Smooth muscle cell (in vitro differentiated cells): Measurements from ENCODE around the gene DROSHA. TPM values are rescaled to one million over a fixed set of nuclear protein-coding genes. Genes with fewer than 3 reads are reported as not detected.

Source experiments
- DNase-seq: peaks from one replicate; lab custom pipeline; 2025; ENCODE audit not compliant: unreplicated experiment; lab: John Stamatoyannopoulos, UW
- H2AFZ ChIP-seq: fragments of 200-600 bp; sonication (generic); 2 replicates; pipeline ENCODE4 v1.6.0; 2016; ENCODE audit warnings: antibody characterized with exemption, low read depth, mild to moderate bottlenecking
- H3F3A ChIP-seq: fragments of 200-600 bp; sonication (generic); 2 replicates; pipeline ENCODE4 v1.6.0; 2017; ENCODE audit warnings: antibody characterized with exemption, low read depth
- H3K27ac ChIP-seq: fragments of 200-600 bp; sonication (generic); 2 replicates; pipeline ENCODE4 v1.5.1; 2016; ENCODE audit warnings: low read depth, mild to moderate bottlenecking
- H3K27me3 ChIP-seq: fragments of 200-600 bp; sonication (generic); 2 replicates; pipeline ENCODE4 v1.6.1; 2016; ENCODE audit warnings: low read depth, mild to moderate bottlenecking
- H3K36me3 ChIP-seq: fragments of 200-600 bp; sonication (generic); 2 replicates; pipeline ENCODE4 v1.5.1; 2016; ENCODE audit warnings: low read depth
- H3K4me1 ChIP-seq: fragments of 200-600 bp; sonication (generic); 2 replicates; pipeline ENCODE4 v1.5.1; 2016; ENCODE audit warnings: low read depth
- H3K4me2 ChIP-seq: fragments of 200-600 bp; sonication (generic); 2 replicates; pipeline ENCODE4 v1.6.0; 2016; ENCODE audit warnings: mild to moderate bottlenecking
- H3K4me3 ChIP-seq: fragments of 200-600 bp; sonication (generic); 2 replicates; pipeline ENCODE4 v1.5.1; 2016; ENCODE audit warnings: mild to moderate bottlenecking
- H3K79me2 ChIP-seq: fragments of 200-600 bp; sonication (generic); 2 replicates; pipeline ENCODE4 v1.6.0; 2016; ENCODE audit warnings: low read depth, mild to moderate bottlenecking
- H3K9ac ChIP-seq: fragments of 200-600 bp; sonication (generic); 2 replicates; pipeline ENCODE4 v1.6.0; 2016; ENCODE audit warnings: low read depth
- H3K9me3 ChIP-seq: fragments of 200-600 bp; sonication (generic); replicated peaks from 2 replicates; pipeline ENCODE4 v1.5.1; 2016; ENCODE audit warnings: low read depth
- H4K20me1 ChIP-seq: fragments of 200-600 bp; sonication (generic); 2 replicates; pipeline ENCODE4 v1.6.0; 2016; ENCODE audit warnings: low read depth
- CTCF ChIP-seq: fragments of 200-600 bp; sonication (generic); IDR thresholded peaks from 2 replicates; pipeline ENCODE4 v1.5.1; 2017; ENCODE audit warnings: borderline replicate concordance, mild to moderate bottlenecking, antibody characterized with exemption; ENCODE audit not compliant: insufficient read depth, poor library complexity, severe bottlenecking
- WGBS: methylation state at CpG from one replicate; pipeline ENCODE4 v1.1.7; 2016; ENCODE audit warnings: low lambda C conversion rate; 5-methylcytosine and 5-hydroxymethylcytosine counted together
- polyA plus RNA-seq: library from polyadenylated mRNA; unstranded; fragments of >200 nt; fragmentation: Nextera tagmentation; extraction: Ambion mirVana; gene quantifications from 2 replicates; pipeline ENCODE4 v1.2.1, GENCODE V29; 2016
- total RNA-seq: library from RNA; depleted of rRNA; stranded (reverse); fragments of >200 nt; gene quantifications from 2 replicates; pipeline ENCODE4 v1.2.3, GENCODE V29; 2014

DROSHA gene
- total and polyA plus RNA-seq, 2 experiments from 2014 or later = 35.3 to 50.5 TPM

- Histone ChIP-seq H3K79me2 (peaks cover 4% of the 10 kb centered on the region), H3K27ac (no peak overlapping the region), H3F3A (no peaks in the 10 kb centered on the region), H3K4me3 (no peak overlapping the region), H3K27me3 (no peaks in the 10 kb centered on the region), H2AFZ (no peak overlapping the region), H4K20me1 (peaks cover 3% of the 10 kb centered on the region), H3K36me3 (peaks cover 17% of the 10 kb centered on the region), H3K9me3 (no peaks in the 10 kb centered on the region), H3K9ac (no peak overlapping the region), H3K4me1 (no peaks in the 10 kb centered on the region), H3K4me2 (no peak overlapping the region)
- TF ChIP-seq CTCF = no peak
- 97% methylated on average over 4 of the region's 4 CpGs for WGBS
- DNase-seq = no peak
These were observed 96.2 kb downstream of the DROSHA start for GRCh38 chr5:31435730-31436129.

- Histone ChIP-seq H3K9me3 (no peaks in the 10 kb centered on the region), H3K4me1 (no peaks in the 10 kb centered on the region), H3K36me3 (peaks cover 17% of the 10 kb centered on the region), H3K4me2 (no peak overlapping the region), H2AFZ (no peak overlapping the region), H4K20me1 (peaks cover 3% of the 10 kb centered on the region), H3K79me2 (no peaks in the 10 kb centered on the region), H3F3A (no peaks in the 10 kb centered on the region), H3K27me3 (no peaks in the 10 kb centered on the region), H3K9ac (no peak overlapping the region), H3K27ac (no peak overlapping the region), H3K4me3 (no peak overlapping the region)
- no peak for TF ChIP-seq CTCF
- DNase-seq = no peak
- 98% methylated on average over 2 of the region's 2 CpGs for WGBS
These were observed 97.0 kb downstream of the DROSHA start for GRCh38 chr5:31434898-31435297.

GRCh38 chr5:31433229-31433628 is 98.7 kb downstream of the DROSHA start:
- no peak for DNase-seq
- H3K27me3 ChIP-seq = no peaks in the 10 kb centered on the region
- H3F3A ChIP-seq = no peaks in the 10 kb centered on the region
- no peak overlapping the region for H3K4me3 ChIP-seq
- 95% methylated on average over 3 of the region's 3 CpGs for WGBS
- H3K9ac ChIP-seq = no peak overlapping the region
- H3K27ac ChIP-seq = no peak overlapping the region
- TF ChIP-seq CTCF = no peak
- H3K79me2 ChIP-seq = no peaks in the 10 kb centered on the region
- H3K9me3 ChIP-seq = no peaks in the 10 kb centered on the region
- H4K20me1 ChIP-seq = peaks cover 3% of the 10 kb centered on the region
- H3K4me1 ChIP-seq = peaks cover under 1% of the 10 kb centered on the region
- H2AFZ ChIP-seq = no peak overlapping the region
- no peak overlapping the region for H3K4me2 ChIP-seq
- peaks cover 17% of the 10 kb centered on the region for H3K36me3 ChIP-seq

- Histone ChIP-seq H2AFZ (no peak overlapping the region), H3K27ac (no peak overlapping the region), H3K4me1 (peaks cover 13% of the 10 kb centered on the region), H3K9ac (no peak overlapping the region), H3K4me3 (no peak overlapping the region), H3K36me3 (no peaks in the 10 kb centered on the region), H4K20me1 (no peaks in the 10 kb centered on the region), H3F3A (no peaks in the 10 kb centered on the region), H3K4me2 (no peak overlapping the region), H3K79me2 (no peaks in the 10 kb centered on the region), H3K9me3 (no peaks in the 10 kb centered on the region), H3K27me3 (no peaks in the 10 kb centered on the region)
- TF ChIP-seq CTCF = no peak
- DNase-seq = no peak
- WGBS = 66% methylated on average over 1 of the region's 1 CpG
These were observed 104.1 kb downstream of the DROSHA start for GRCh38 chr5:31427724-31428309.
